Measurements from ENCODE around the gene CCDC158. TPM values are rescaled to one million over a fixed set of nuclear protein-coding genes. Genes with fewer than 3 reads are reported as not detected.
A peak's percentile ranks its signal among the peaks of the same experiment; 100 is the strongest.

Gene CCDC158
- total and polyA plus RNA-seq, 4 donors, result 0.04 to 0.37 (median 0.14) TPM

DNA sequence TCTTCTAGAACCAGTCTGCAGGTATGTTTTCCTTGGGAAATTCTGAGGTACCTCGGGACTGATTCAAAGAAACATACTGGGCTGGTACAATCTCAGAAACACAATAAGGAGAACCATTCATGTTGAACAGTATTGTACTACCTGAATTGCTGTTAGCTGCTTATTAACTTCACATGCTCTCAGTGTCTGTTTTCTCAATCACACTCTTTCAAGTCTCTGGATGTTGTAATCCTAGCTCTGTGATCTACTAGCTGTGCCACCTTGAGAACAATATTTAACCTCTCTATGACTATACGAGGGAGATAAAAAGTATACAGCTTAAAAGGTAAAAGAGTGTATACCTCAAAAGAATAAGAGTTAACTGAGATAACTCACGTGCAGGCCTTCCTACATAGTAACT lies 10.3 kb downstream of the CCDC158 start:
- Histone ChIP-seq H3K4me3 (no peak overlapping the region), H3K27me3 (ENCODE audit: control insufficient read depth in 3 of 3, insufficient read depth in 3 of 3, low read length in 2 of 3) (no peaks in the 10 kb centered on the region), H3K36me3 (ENCODE audit: control insufficient read depth in 4 of 4, insufficient read depth in 4 of 4, low read length in 4 of 4) (no peaks in the 10 kb centered on the region), H3K4me1 (ENCODE audit: control insufficient read depth in 5 of 5, insufficient read depth in 5 of 5, low read length in 5 of 5) (no peaks in the 10 kb centered on the region), H3K9me3 (ENCODE audit: control insufficient read depth in 4 of 4, insufficient read depth in 3 of 4, low read length in 3 of 4) (no peaks in the 10 kb centered on the region), H3K9ac (ENCODE audit: insufficient read depth in 1 of 2, low read length in 2 of 2) (no peak overlapping the region), H3K27ac (ENCODE audit: low read depth in 1 of 2, low read length in 1 of 2) (no peak overlapping the region)
- DNase-seq (no peak), ATAC-seq (ENCODE audit: insufficient read depth, low FRiP score) (no peak)
- TF ChIP-seq, protein P1, sequence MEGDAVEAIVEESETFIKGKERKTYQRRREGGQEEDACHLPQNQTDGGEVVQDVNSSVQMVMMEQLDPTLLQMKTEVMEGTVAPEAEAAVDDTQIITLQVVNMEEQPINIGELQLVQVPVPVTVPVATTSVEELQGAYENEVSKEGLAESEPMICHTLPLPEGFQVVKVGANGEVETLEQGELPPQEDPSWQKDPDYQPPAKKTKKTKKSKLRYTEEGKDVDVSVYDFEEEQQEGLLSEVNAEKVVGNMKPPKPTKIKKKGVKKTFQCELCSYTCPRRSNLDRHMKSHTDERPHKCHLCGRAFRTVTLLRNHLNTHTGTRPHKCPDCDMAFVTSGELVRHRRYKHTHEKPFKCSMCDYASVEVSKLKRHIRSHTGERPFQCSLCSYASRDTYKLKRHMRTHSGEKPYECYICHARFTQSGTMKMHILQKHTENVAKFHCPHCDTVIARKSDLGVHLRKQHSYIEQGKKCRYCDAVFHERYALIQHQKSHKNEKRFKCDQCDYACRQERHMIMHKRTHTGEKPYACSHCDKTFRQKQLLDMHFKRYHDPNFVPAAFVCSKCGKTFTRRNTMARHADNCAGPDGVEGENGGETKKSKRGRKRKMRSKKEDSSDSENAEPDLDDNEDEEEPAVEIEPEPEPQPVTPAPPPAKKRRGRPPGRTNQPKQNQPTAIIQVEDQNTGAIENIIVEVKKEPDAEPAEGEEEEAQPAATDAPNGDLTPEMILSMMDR (IDR thresholded peaks at IDR 0.05; ENCODE audit: control extremely low read depth, extremely low read depth), result no peak
- 75 to 86% methylated on average over 3 of the region's 3 CpGs for WGBS, 2 donors

DNA sequence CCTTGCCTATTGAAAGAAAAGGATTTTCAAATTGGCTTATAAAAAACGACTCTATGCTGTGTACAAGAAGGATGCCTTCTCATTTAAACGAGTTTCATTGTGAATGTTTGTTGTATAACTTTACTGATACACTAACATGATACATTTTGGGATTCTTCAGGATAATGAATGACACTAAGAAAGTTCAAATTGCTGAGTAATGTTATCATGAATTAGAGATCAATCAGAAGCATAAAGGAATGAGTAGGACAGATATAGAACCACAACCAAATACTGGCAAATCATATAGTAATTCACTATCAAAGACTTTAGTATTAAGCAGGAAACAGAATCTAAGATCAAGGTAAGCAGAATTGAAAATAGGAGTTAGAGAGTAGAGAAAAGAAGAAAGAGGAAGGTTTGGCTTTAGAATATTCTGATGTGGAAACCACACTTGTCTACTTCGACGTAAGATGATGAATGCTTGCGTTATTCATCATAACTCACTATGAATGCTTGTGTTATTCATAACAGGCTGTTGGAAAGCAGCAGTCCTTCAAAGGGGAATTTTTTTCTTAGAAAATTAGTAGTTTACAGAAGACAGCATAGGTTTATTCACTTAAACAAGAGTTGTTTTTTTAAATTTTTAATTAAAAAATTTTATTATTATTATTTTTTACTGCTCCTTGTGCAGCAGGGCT lies 13.4 kb downstream of the CCDC158 start:
- Histone ChIP-seq H3K9me3 (ENCODE audit: control insufficient read depth in 4 of 4, insufficient read depth in 3 of 4, low read length in 3 of 4) (no peaks in the 10 kb centered on the region), H3K4me1 (ENCODE audit: control insufficient read depth in 5 of 5, insufficient read depth in 5 of 5, low read length in 5 of 5) (no peaks in the 10 kb centered on the region), H3K4me3 (no peak overlapping the region), H3K36me3 (ENCODE audit: control insufficient read depth in 4 of 4, insufficient read depth in 4 of 4, low read length in 4 of 4) (no peaks in the 10 kb centered on the region), H3K27me3 (ENCODE audit: control insufficient read depth in 3 of 3, insufficient read depth in 3 of 3, low read length in 2 of 3) (peaks cover 0 to 1% (median 0%) of the 10 kb centered on the region in 3 donors), H3K27ac (ENCODE audit: low read depth in 1 of 2, low read length in 1 of 2) (no peak overlapping the region), H3K9ac (ENCODE audit: insufficient read depth in 1 of 2, low read length in 2 of 2) (no peak overlapping the region)
- ATAC-seq (ENCODE audit: insufficient read depth, low FRiP score) (no peak), DNase-seq (no peak)
- TF ChIP-seq, protein P1 (IDR thresholded peaks at IDR 0.05; ENCODE audit: control extremely low read depth, extremely low read depth), result no peak
- WGBS, 2 donors, result 32 to 49% methylated on average over 5 of the region's 5 CpGs

DNA sequence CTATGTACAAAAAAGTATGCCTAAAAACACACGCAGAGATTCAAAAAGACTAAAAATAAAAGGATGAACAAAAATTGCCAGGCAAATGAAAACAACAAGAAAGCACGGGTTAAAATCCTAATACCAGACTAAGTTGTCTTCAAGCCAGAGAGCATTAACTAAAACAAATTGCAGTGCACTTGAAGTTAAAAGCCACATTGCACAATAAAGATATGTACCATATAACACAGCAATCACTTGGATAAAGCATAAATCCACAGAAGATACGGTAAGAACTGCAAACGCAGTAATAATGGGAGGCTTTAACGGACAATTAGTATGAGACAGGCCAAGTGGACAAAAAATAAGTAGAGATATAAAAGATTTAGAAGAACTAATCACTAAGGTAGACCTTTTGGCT lies 14.9 kb downstream of the CCDC158 start:
- no peak overlapping the region for H3K4me3 ChIP-seq
- no peaks in the 10 kb centered on the region for H3K36me3 ChIP-seq (ENCODE audit: control insufficient read depth in 4 of 4, insufficient read depth in 4 of 4, low read length in 4 of 4)
- no peak overlapping the region for H3K9ac ChIP-seq (ENCODE audit: insufficient read depth in 1 of 2, low read length in 2 of 2)
- H3K9me3 ChIP-seq (ENCODE audit: control insufficient read depth in 4 of 4, insufficient read depth in 3 of 4, low read length in 3 of 4), result peaks cover 0 to 3% (median 0%) of the 10 kb centered on the region in 4 donors
- H3K27ac ChIP-seq (ENCODE audit: low read depth in 1 of 2, low read length in 1 of 2), result no peak overlapping the region
- TF ChIP-seq, protein P1 (IDR thresholded peaks at IDR 0.05; ENCODE audit: control extremely low read depth, extremely low read depth), result no peak
- peaks cover 0 to 2% (median 0%) of the 10 kb centered on the region in 3 donors for H3K27me3 ChIP-seq (ENCODE audit: control insufficient read depth in 3 of 3, insufficient read depth in 3 of 3, low read length in 2 of 3)
- no peaks in the 10 kb centered on the region for H3K4me1 ChIP-seq (ENCODE audit: control insufficient read depth in 5 of 5, insufficient read depth in 5 of 5, low read length in 5 of 5)
- 63 to 82% methylated on average over 5 of the region's 5 CpGs for WGBS, 2 donors
- ATAC-seq (ENCODE audit: insufficient read depth, low FRiP score), result no peak
- peak in 2 of 3 donors; percentile 8 to 37 for DNase-seq

Measured in lung (tissue), 12 donors.